HG03135 (cell line): ENCODE data around the gene LCN9.
"Not testable (repeated sequence)": the region's sequence is repeated elsewhere in the genome, so short reads cannot be mapped to it uniquely, and the experiment has no call there.

Experiments used
- ATAC-seq: cut with Tn5 transposase; IDR thresholded peaks from one replicate; pipeline ENCODE4 v1.9.1; 2021; ENCODE audit warnings: mild to moderate bottlenecking, moderate library complexity; ENCODE audit not compliant: unreplicated experiment

LCN9 gene, protein sequence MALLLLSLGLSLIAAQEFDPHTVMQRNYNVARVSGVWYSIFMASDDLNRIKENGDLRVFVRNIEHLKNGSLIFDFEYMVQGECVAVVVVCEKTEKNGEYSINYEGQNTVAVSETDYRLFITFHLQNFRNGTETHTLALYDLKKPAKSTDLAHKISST

DNA sequence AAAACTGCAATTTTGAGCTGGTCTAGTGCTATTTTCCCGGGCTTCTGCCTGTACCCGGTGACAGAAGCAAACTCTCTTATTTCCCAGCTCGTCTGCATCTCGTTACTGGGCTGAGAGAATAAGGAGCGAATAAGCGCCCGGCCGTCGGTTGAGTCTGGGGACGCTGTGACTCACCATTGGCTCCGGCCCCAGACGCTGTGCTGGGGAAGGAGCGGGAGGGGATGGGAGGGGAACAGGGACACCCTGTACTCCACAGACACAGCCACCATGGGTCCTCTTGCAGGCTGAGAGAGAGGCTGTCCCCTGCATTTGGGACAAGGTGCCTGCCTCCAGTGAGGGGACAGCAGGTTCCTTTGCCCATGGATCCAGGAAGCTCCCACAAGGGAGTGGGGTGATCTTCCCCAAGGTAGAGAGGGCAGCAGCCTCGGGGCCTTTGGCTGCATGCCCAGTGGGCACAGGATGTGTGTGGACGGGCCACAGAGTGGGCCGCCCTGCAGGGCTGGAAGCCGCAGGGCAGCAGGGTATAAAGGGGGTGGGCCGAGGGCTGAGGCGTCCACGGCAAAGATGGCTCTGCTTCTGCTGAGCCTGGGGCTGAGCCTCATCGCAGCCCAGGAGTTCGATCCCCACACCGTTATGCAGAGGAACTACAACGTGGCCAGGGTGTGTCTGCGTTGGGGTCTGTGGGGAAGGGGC lies at the start of gene LCN9:
Gene LCN9, plus strand, starts transcription at position 552 of the 693 bp plus-strand sequence. Its CDS starts 13 bp downstream, at position 565.
- no peak for ATAC-seq

DNA sequence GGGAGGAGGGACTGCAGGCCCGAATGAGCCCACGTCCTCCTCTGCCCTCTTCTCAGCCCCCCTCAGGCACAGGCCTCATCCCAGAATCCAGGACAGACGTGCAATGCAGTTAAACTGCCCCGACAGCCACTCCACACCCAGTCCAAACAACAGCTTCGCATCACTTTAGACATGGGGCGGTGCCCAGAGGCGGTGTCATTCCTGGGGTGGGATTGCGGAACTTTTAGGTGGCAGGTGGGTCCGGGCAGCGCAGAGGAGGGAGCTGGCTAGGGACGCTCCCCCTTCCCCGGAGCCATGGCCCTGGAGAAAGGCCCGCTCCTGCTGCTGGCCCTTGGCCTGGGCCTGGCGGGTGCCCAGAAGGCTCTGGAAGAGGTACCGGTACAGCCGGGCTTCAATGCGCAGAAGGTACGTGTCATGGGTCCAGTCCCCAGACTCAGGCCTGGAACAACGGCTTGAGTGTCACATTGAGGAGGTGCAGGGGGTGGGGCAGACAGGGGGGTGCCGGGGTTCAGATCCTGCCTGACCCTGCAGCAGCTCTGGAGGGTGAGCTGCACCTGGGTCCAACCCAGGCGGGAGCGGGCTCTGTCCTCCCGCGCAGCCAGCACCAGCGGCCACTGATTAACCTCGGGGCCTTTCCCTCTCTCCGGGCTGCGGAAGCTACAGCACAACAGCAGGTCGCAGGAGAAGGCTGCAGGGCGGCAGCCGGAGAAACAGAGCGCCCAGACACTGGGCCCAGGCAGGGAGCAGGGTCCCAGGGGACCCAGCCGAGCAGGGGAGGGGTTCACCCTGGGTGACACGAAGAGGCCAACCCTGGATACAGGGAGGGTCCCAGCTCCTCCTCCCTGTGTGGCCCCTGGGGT lies 48.9 kb upstream of the LCN9 start:
- ATAC-seq, result no peak

DNA sequence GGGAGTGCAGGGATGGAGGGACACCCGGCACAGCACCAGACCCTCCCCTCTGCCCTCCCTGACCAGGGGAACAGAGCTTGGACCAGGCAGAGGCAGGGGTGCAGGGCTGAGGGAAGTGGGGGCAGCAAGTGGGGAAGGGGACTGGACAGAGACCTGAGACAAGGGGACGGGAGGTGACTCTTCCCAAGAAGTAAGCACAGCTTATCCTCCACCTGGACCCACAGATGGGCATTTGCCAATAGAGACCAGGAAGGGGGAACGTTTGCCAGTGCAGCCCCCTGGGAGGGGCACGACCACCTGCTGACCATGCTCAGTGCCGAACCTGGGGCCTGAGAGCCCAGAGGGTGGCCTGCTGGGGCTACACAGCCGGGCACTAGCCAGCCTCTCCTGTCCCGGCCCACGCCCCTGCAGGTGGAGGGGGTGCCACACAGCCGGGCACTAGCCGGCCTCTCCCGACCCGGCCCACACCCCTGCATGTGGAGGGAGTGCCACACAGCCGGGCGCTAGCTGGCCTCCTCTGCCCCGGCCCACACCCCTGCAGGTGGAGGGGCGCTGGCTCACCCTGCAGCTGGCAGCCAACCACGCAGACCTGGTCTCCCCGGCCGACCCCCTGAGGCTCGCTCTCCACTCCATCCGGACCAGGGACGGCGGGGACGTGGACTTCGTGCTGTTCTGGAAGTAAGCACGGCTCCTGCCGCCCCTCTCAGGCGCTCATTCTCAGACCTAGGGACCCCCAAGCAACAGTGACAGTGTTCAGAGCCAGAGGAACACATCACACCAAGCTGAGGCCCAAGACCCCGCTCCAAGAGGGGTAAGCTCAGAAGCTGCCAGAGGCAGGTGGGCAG lies 48.1 kb upstream of the LCN9 start:
- ATAC-seq, result no peak

DNA sequence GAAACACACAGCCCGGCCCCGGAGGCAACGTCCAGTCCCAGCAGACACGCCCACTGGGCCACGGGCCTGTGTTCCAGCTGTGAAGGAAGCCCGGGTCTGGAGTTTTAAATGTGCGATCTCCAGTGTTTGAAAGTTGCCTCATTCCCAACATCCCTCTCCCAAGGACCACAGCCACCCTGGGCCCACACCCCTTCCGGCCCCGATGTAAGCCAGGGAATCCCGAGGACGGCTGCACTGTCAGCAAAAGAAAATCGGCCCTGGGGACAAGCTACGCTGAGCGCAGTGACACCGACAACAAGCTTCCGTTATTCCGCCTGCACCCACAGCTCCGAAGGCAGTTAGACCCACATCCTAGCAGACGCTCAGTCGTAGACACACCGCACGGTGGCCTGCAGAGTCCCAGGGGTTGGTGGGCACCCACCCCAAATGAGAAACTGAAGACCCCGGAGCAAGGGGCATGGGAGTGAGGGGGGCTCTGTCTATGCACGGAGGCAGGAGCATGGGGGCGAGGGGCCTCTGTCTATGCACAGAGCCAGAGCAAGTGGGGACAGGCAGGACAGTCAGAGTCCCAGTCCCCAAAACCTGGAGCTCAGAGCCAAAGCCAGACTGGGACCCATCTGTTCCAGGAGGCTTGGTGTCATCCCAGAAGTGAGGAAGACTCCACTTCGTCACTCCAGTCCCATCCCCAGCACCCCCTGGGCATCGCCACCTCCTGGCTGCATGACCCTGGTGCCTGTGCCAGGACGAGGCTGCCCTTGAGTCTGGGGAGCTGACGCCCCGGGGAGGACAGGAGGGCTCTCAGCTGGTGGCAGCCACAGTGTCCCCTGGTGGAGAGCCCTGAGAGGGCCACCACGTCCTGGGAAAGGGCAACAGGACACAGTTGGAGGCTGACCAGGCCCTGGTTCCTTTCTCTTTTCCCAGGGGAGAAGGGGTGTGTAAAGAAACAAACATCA lies 47.2 kb upstream of the LCN9 start:
- no peak for ATAC-seq

DNA sequence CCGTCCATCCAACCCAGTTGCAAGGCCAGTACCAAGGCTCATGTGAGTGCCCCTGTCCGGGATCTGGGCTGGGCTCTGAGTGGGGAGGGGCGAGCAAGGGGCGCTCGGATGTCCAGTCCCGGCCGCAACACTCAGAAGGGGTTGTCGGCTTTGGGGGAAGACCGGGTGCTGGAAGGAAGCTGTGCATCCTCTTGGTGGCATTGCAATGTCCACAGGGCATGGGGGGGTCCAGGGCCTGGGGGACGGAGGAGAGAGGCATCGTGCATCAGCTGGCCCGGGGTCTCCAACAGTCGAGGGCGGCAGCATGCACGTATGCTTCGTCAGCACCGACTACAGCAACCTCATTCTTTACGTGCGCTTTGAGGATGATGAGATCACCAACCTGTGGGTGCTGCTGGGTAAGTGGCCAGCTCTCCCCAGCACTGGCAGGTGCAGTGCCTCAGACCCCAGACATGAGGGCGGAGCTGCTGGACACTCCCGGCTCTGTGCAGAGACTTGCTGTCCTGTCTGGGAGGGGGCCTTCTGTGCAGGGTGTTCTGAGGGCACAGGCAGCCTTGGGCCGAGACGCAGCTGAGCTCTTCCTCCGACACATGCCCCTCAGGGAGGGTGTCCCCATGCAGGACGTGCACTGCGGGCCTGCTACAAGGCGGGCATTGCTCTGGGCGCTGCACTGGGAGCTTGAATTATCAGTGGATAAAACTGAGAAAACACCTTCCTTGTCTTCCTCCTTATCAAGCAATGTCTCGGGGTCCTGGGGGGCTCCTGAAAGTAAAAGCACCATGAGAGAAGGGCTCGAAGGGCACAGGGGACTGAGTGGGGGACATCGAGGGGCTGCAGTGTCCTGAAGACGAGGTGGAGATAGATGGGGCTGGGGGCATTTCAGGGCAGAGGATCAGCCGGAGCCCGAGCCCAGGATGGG lies 46.2 kb upstream of the LCN9 start:
- ATAC-seq, result no peak

DNA sequence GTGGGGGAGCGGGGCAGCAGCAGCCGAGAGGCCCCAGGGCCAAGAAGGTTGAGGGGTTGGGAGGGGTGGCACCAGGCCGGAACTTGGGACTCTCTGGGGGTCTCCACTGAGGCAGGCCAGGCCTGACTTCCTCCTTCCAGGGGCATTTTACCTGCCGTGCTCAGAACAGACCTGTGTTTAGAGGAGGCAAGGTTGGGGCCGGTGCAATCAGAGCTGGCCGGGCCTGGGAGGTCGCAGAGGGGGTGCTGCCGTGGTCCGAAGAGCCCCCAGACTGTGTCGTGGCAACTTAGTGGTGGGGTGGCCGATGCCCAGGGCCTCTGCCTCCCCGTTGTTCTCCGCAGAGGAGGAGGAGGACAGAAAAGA lies 45.6 kb upstream of the LCN9 start:
- ATAC-seq, result no peak

DNA sequence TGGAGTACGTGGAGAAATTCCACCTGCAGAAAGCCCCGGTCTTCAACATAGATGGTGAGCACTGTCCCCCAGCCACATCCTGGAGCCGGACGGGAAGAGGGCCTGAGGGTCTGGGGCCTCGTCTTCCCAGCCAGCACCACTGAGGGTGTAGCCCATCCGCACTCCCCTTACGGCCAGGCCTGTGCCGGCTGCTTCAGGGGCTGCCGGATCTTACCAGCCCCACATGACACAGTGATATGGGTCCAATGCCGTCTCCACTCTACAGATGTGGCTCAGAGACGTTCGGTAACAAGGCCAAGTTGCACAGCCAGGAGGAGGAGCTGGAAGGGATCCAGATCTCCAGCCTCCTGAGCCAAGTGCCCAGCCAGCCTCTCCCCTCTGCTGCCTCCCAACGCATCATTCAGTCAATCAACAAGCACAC lies 45.1 kb upstream of the LCN9 start:
- ATAC-seq, result no peak

DNA sequence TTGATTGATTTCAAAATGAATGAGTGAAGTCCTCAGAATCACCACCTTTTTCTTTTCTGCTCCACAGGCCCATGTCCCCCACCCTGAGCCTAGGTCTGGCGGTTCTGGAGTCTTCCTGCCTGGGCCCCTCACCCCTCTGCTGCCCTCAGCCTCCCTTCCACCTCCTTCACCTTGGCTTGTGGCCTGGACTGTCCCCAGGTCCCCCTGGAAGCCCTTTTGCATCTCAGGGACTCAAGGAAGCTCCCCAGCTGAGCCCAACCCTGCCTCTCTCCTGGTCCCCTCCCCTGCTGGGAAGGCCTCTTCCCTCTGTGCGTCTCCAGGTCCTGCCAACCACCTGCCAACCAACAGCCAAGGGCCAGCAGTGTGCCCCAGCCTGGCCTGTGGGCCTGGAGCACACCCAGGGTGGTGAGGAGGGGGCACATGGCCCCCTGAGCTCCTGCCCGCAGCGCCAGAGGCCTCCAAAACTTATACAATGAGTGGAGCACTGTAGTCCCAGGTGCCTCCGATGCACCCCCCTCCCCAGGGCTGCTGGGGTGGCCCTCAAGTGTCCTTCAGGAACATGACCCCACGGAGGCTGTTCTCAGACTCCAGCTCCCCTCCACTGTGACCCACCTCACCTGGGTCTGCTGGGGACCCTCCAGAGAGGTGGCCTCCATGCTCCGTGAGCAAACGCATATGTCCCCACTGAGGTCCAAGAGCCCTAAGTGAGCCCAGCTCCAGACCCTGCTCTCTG lies 44.1 kb upstream of the LCN9 start:
- no peak for ATAC-seq

DNA sequence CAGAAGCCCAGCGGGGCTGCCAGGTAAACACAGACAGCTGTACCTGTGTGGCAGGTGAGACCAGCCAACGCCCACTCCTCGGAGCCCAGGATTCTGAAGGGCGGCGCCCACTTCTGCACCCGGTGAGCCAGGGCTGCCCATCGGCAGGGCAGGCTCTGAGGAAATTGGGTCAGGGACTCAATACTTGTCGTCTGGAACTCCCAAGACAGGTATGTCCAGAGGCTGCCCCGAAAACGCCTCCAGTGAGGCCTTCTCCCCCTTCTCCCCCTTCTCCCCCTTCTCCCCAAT lies 43.6 kb upstream of the LCN9 start:
- no peak for ATAC-seq

DNA sequence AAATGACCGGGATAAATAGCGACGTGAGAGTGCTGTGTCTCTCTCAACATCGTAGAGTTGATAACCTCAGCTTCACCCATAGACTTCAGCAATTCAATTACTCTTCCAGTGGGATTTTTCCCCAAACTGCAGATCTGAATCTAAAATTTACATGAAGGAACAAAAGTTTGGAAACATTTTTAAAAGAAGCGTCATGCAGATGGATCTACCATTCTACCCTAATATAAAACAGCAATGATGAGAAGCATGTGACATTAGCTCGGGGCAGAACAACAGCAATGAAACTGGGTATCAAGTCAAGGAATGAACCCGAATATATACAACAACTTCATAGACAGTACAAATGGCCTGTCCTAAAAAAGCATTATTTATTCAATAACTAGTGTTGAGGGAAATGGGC lies 42.6 kb upstream of the LCN9 start:
- no peak for ATAC-seq

DNA sequence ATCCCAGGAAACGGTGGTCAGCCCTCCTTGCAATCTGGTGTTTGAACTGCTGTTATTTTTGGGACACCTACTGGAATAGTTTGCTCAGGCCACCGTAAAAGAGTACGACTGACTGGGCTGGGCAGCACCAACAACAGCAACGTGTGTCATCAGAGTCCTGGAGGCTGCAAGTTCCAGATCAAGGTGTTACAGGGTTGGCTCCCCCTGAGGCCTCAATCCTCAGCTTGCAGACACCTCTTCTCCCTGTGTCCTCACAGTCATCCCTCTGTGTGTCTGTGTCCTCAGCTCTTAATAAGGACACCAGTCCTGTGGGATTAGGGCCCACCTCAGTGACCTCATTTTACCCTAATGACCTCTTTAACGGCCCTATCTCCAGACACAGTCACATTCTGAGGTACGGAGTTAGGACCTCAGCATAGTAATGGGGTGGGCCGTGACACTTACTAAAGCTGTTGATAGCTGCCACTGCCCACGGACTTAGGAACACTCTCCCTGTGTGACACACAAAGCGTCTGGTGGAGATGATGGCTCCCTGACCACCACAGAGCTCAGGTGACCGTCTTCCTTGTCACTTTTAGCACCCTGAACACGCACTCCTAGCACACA lies 40.6 kb upstream of the LCN9 start:
- ATAC-seq, result no peak

DNA sequence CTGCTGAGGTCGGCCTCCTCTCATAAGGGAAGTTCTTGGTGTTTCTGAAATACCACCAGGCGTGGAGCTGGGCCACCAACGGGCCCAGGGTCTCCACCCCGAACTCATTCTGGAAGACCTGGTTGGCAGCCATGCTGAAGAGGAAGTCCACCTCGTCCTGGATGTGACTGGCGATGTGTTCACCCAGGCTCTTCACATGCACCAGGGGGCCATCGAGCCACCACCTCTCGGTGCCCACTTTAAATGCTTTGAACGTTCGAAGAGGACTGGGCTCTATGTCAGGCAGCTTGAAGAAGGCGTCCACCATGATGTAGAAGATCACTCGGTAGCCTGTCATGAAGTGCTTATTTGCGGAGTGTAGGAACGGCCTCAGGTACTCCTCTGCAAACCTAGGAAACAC lies 38.8 kb upstream of the LCN9 start:
- ATAC-seq, result no peak

DNA sequence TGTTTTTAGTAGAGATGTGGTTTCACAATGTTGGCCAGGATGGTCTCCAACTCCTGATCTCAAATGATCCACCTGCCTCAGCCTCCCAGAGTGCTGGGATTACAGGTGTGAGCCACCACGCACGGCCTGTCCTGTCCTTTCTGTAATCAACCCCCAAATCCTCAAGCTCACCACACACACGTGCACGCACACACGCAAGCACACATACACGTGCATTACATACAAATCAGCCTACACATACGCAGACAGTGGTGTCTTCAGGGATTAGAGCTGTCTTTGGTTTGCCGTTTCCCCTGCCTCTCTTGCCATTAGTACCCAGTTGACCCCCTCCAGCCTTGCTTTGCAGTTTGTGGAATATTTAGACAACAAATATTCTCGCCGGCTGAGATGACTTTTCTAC lies 30.3 kb upstream of the LCN9 start:
- ATAC-seq, result no peak

DNA sequence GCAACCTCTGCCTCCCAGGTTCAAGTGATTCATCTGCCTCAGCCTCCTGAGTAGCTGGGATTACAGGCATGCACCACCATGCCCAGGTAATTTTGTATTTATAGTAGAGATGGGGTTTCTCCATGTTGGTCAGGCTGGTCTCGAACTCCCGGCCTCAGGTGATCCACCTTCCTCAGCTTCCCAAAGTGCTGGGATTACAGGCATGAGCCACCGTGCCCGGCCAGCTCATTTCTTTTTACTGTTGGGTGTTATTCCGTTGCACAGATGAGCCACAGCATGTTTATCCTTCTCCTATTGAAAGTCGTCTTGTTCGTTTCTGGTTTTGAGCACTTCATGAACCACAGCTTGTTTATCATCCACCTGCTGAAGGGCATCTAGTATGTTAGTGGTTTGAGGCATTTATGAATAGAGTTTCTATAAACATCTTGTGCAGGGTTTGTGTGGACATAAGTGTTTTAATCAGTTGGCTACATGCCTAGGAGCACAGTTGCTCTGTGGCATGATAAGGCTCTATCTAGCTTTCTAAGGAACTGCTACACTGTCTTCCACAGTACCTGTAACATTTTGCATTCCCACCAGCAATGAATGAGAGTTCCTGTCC lies 26.1 kb upstream of the LCN9 start:
- not testable (repeated sequence) for ATAC-seq

DNA sequence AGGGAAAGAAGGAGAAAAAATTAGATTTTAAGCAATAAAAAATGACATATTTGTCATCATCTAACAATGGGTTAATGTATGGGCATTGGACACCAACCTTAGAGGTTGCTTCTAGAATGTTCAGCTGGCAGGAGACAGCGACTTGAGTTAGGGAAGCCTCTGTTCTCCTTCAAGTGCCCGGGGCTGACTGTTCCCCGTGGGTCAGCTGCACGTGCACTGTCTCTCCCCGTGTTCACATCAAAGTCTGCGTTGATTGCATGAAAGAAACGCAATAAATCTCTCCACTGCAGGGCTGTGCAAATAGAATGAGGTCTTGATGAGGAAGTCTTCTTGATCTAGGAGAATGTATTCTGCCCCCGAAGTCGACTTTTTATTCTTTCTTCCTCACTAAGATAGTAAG lies 23.9 kb upstream of the LCN9 start, which contains the start of gene GLT6D1:
Gene GLT6D1, minus strand, starts transcription at position 345 of the 400 bp plus-strand sequence. CDS start 353 bp downstream, outside the sequence.
- no peak for ATAC-seq

DNA sequence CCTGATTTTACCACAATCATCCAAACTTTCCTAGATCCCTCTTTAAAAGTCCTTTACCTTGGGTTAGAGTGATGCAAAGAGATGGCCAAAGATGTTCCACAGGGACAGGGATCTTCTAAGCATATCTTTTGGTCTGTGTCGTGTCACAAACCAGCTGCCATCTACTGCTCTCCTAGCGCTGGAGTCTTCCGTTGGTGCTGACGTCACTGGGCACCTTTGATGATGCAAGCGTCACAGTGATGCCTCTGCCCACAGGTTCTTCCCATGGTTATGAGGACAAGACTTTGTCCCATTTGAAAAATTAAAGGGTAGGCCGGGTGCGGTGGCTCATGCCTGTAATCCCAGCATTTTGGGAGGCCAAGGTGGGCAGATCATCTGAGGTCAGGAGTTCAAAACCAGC lies 22.1 kb upstream of the LCN9 start:
- no peak for ATAC-seq

DNA sequence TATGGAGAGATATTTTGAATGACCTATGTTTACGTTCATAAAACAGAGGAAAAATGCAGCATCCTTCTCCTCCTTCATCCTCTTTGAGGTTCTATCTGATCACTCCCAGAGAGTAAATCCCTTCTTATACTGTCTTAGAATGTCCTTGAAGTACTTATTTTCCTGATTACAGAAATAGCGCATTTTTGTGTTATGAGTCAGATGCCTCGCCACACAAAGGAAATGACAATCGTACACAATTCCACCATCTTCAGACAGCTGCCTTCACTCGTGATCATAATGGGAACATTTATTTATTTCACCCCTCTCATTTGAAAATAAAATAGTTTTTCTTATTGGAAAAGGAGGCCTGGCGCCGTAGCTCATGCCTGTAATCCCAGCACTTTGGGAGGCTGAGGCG lies 21.4 kb upstream of the LCN9 start:
- ATAC-seq, result no peak
